ENCODE measurements around the gene DNASE2. TPM values are rescaled to one million over a fixed set of nuclear protein-coding genes. Genes with fewer than 3 reads are reported as not detected.
"Not testable (repeated sequence)": the region's sequence is repeated elsewhere in the genome, so short reads cannot be mapped to it uniquely, and the experiment has no call there.

DNASE2 gene, protein sequence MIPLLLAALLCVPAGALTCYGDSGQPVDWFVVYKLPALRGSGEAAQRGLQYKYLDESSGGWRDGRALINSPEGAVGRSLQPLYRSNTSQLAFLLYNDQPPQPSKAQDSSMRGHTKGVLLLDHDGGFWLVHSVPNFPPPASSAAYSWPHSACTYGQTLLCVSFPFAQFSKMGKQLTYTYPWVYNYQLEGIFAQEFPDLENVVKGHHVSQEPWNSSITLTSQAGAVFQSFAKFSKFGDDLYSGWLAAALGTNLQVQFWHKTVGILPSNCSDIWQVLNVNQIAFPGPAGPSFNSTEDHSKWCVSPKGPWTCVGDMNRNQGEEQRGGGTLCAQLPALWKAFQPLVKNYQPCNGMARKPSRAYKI
- total RNA-seq, result 20.2 TPM
- polyA plus RNA-seq, result 10 to 100 TPM; 54.4 to 72.1 (median 63.6) TPM

DNA sequence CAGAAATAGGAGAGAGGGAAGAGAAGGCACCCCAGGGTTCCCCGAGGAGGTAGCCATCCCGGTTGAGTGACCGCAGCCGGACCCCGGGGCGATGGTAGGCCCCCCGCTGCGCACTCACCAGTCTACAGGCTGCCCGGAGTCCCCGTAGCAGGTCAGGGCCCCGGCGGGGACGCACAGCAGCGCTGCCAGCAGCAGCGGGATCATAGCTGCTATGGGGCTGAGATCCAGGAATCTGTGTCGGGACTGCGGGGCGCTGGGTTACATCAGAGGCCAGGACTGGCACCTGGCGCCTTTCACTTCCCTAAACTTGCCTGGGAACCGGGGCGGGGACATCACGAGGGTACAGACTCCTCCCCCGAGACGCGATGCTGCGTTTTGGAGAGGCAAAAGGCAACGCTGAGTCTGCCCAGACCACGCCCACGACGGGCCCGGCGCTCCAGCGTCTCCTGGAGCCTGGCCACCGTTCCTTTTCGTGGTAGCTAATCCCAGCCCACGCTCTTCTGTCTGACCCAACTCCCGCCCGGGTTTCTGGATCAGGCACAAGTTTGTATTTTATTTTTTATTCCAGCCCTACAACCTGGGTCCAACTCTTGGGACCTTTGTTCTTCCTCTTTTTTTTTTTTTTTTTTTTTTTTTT, at the start of gene DNASE2:
Gene DNASE2, minus strand, starts transcription at position 278 of the 637 bp plus-strand sequence. Its CDS starts 74 bp downstream, at position 204.
- Mint-ChIP-seq H3K36me3 (peaks cover 8% of the 10 kb centered on the region), H3K4me1 (peaks cover 0 to 43% (median 11%) of the 10 kb centered on the region in 4 donors), H3K9me3 (peaks cover 0 to 3% (median 0%) of the 10 kb centered on the region in 7 donors), H3K27me3 (no peaks in the 10 kb centered on the region), H3K4me3 (peak within 1 kb of the TSS; percentile 89 to 96 (median 92)), H3K27ac (peak within 1 kb of the TSS; percentile 81 to 92 (median 86))
- Histone ChIP-seq H3K4me3 (ENCODE audit: low read depth, low read length) (peak within 1 kb of the TSS; percentile 61), H3K36me3 (ENCODE audit: control insufficient read depth, insufficient read depth, low read length) (peaks cover 17% of the 10 kb centered on the region), H3K27me3 (ENCODE audit: control insufficient read depth, insufficient read depth, low read length) (no peaks in the 10 kb centered on the region), H3K9me3 (ENCODE audit: control insufficient read depth in 2 of 2, low read length in 2 of 2) (peaks cover 0 to 6% of the 10 kb centered on the region in 2 experiments), H3K4me1 (ENCODE audit: control insufficient read depth, insufficient read depth, low read length, poor library complexity, severe bottlenecking) (peaks cover 34% of the 10 kb centered on the region), H3K27ac (ENCODE audit: insufficient read depth, low read length, poor library complexity, severe bottlenecking) (peak within 1 kb of the TSS; percentile 70)
- ATAC-seq (ENCODE audit: low read depth in 2 of 2) (peak; percentile 76 to 82), DNase-seq (peak; percentile 80 to 95 (median 83))

DNA sequence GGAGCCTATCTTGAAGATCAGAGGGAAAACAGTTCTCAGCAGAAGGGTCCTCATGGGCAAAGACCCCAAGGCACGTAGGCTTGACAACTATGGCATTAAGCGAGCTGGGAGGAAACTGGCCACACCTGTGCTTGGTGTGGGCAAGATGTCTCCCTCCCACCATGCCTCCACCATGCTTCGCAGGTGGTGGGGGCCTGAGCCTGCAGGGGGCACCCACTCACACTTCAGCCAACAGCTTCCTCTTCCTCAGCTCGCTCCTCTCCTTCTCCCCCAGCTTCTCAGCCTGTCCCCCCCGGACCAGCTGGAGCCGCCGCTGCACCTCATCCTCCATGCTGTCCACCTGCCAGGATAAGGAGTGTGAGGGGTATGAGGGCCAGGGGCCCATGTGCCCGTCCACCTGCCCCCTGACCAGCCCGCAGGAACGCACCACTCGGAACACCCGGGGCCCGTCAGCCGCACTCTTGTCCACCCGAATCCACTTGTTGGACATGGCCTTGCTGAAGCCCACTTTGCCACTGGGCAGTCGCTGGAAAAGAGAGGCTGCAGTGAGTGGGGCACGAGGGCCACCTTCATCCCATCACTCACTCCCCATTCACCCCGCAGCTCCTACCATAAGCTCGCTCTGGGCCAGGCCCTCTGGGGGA, 48.9 kb upstream of the DNASE2 start:
- Mint-ChIP-seq H3K27me3 (no peaks in the 10 kb centered on the region), H3K9me3 (no peaks in the 10 kb centered on the region), H3K27ac (no peak overlapping the region), H3K4me3 (peak overlapping the region in 1 of 4 donors; percentile 38), H3K4me1 (peaks cover 0 to 33% (median 18%) of the 10 kb centered on the region in 4 donors), H3K36me3 (peaks cover 18% of the 10 kb centered on the region)
- no peak for DNase-seq
- ATAC-seq (ENCODE audit: low read depth in 2 of 2), result no peak
- H3K36me3 ChIP-seq (ENCODE audit: control insufficient read depth, insufficient read depth, low read length), result peaks cover 35% of the 10 kb centered on the region
- no peaks in the 10 kb centered on the region for H3K27me3 ChIP-seq (ENCODE audit: control insufficient read depth, insufficient read depth, low read length)
- H3K27ac ChIP-seq (ENCODE audit: insufficient read depth, low read length, poor library complexity, severe bottlenecking), result no peak overlapping the region
- no peaks in the 10 kb centered on the region for H3K9me3 ChIP-seq (ENCODE audit: control insufficient read depth in 2 of 2, low read length in 2 of 2)
- H3K4me3 ChIP-seq (ENCODE audit: low read depth, low read length), result no peak overlapping the region
- peaks cover 22% of the 10 kb centered on the region for H3K4me1 ChIP-seq (ENCODE audit: control insufficient read depth, insufficient read depth, low read length, poor library complexity, severe bottlenecking)

- Mint-ChIP-seq H3K36me3 (peaks cover 26% of the 10 kb centered on the region), H3K27ac (no peak overlapping the region), H3K27me3 (no peaks in the 10 kb centered on the region), H3K4me3 (peak overlapping the region in 1 of 4 donors; percentile 29), H3K4me1 (peaks cover 0 to 12% (median 7%) of the 10 kb centered on the region in 4 donors), H3K9me3 (no peaks in the 10 kb centered on the region)
- H3K27ac ChIP-seq (ENCODE audit: insufficient read depth, low read length, poor library complexity, severe bottlenecking), result no peak overlapping the region
- DNase-seq (no peak), ATAC-seq (ENCODE audit: low read depth in 2 of 2) (no peak)
- H3K4me3 ChIP-seq (ENCODE audit: low read depth, low read length), result no peak overlapping the region
- no peaks in the 10 kb centered on the region for H3K27me3 ChIP-seq (ENCODE audit: control insufficient read depth, insufficient read depth, low read length)
- H3K4me1 ChIP-seq (ENCODE audit: control insufficient read depth, insufficient read depth, low read length, poor library complexity, severe bottlenecking), result no peaks in the 10 kb centered on the region
- no peaks in the 10 kb centered on the region for H3K9me3 ChIP-seq (ENCODE audit: control insufficient read depth in 2 of 2, low read length in 2 of 2)
- peaks cover 56% of the 10 kb centered on the region for H3K36me3 ChIP-seq (ENCODE audit: control insufficient read depth, insufficient read depth, low read length)
These were observed 43.5 kb upstream of the DNASE2 start for GRCh38 chr19:12924621-12925310.

- H3K36me3 Mint-ChIP-seq, result peaks cover 18% of the 10 kb centered on the region
- peak overlapping the region in 1 of 4 donors; percentile 77 for H3K4me3 Mint-ChIP-seq
- H3K27me3 Mint-ChIP-seq, result peaks cover 4% of the 10 kb centered on the region
- Histone ChIP-seq H3K4me3 (ENCODE audit: low read depth, low read length) (no peak overlapping the region), H3K27me3 (ENCODE audit: control insufficient read depth, insufficient read depth, low read length) (no peaks in the 10 kb centered on the region), H3K9me3 (ENCODE audit: control insufficient read depth in 2 of 2, low read length in 2 of 2) (no peaks in the 10 kb centered on the region), H3K4me1 (ENCODE audit: control insufficient read depth, insufficient read depth, low read length, poor library complexity, severe bottlenecking) (peaks cover 10% of the 10 kb centered on the region), H3K27ac (ENCODE audit: insufficient read depth, low read length, poor library complexity, severe bottlenecking) (no peak overlapping the region), H3K36me3 (ENCODE audit: control insufficient read depth, insufficient read depth, low read length) (peaks cover 40% of the 10 kb centered on the region)
- no peak for DNase-seq
- ATAC-seq (ENCODE audit: low read depth in 2 of 2), result no peak
- peaks cover 0 to 16% (median 9%) of the 10 kb centered on the region in 4 donors for H3K4me1 Mint-ChIP-seq
- H3K27ac Mint-ChIP-seq, result peak overlapping the region in 1 of 3 donors; percentile 54
- H3K9me3 Mint-ChIP-seq, result no peaks in the 10 kb centered on the region
These were observed 41.7 kb upstream of the DNASE2 start for GRCh38 chr19:12922959-12923358.

GRCh38 chr19:12921047-12921446, 39.8 kb upstream of the DNASE2 start:
- Histone ChIP-seq H3K27ac (ENCODE audit: insufficient read depth, low read length, poor library complexity, severe bottlenecking) (no peak overlapping the region), H3K36me3 (ENCODE audit: control insufficient read depth, insufficient read depth, low read length) (peaks cover 28% of the 10 kb centered on the region), H3K27me3 (ENCODE audit: control insufficient read depth, insufficient read depth, low read length) (no peaks in the 10 kb centered on the region), H3K4me3 (ENCODE audit: low read depth, low read length) (no peak overlapping the region), H3K9me3 (ENCODE audit: control insufficient read depth in 2 of 2, low read length in 2 of 2) (no peaks in the 10 kb centered on the region), H3K4me1 (ENCODE audit: control insufficient read depth, insufficient read depth, low read length, poor library complexity, severe bottlenecking) (peaks cover 10% of the 10 kb centered on the region)
- H3K36me3 Mint-ChIP-seq, result peaks cover 11% of the 10 kb centered on the region
- H3K4me1 Mint-ChIP-seq, result peaks cover 0 to 16% (median 9%) of the 10 kb centered on the region in 4 donors
- ATAC-seq (ENCODE audit: low read depth in 2 of 2), result no peak
- no peaks in the 10 kb centered on the region for H3K9me3 Mint-ChIP-seq
- H3K27ac Mint-ChIP-seq, result peak overlapping the region in 2 of 3 donors; percentile 48 to 82
- peak overlapping the region in 2 of 4 donors; percentile 11 to 83 for H3K4me3 Mint-ChIP-seq
- DNase-seq, result no peak
- H3K27me3 Mint-ChIP-seq, result peaks cover 4% of the 10 kb centered on the region

- DNase-seq (no peak), ATAC-seq (ENCODE audit: low read depth in 2 of 2) (no peak)
- H3K27ac Mint-ChIP-seq, result peak overlapping the region; percentile 12 to 86 (median 86)
- H3K36me3 Mint-ChIP-seq, result peaks cover 6% of the 10 kb centered on the region
- H3K9me3 Mint-ChIP-seq, result no peaks in the 10 kb centered on the region
- peaks cover 10% of the 10 kb centered on the region for H3K36me3 ChIP-seq (ENCODE audit: control insufficient read depth, insufficient read depth, low read length)
- H3K4me3 Mint-ChIP-seq, result peak overlapping the region in 1 of 4 donors; percentile 85
- peaks cover 24% of the 10 kb centered on the region for H3K4me1 ChIP-seq (ENCODE audit: control insufficient read depth, insufficient read depth, low read length, poor library complexity, severe bottlenecking)
- no peak overlapping the region for H3K4me3 ChIP-seq (ENCODE audit: low read depth, low read length)
- no peak overlapping the region for H3K27ac ChIP-seq (ENCODE audit: insufficient read depth, low read length, poor library complexity, severe bottlenecking)
- no peaks in the 10 kb centered on the region for H3K27me3 ChIP-seq (ENCODE audit: control insufficient read depth, insufficient read depth, low read length)
- H3K27me3 Mint-ChIP-seq, result peaks cover 4% of the 10 kb centered on the region
- no peaks in the 10 kb centered on the region for H3K9me3 ChIP-seq (ENCODE audit: control insufficient read depth in 2 of 2, low read length in 2 of 2)
- peaks cover 4 to 38% (median 16%) of the 10 kb centered on the region in 4 donors for H3K4me1 Mint-ChIP-seq
These were observed 37.0 kb upstream of the DNASE2 start for GRCh38 chr19:12918253-12918652.

DNA sequence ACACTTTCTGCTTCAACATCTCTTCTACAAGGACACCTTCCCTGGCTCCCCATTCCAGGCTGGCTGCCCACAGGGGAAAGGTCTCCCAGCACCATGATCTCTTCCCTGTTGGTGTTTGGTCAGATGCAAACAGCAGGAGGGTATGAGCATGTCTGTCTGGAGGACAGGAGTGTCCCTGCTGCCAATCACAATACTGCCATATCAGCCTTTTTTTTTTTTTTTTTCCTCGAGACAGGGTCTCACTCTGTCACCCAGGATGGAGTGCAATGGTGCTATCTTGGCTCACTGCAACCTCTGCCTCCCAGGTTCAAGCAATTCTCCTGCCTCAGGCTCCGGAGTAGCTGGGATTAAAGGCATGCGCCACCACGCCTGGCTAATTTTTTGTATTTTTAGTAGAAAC, 34.6 kb upstream of the DNASE2 start:
- H3K27me3 Mint-ChIP-seq; H3K36me3 ChIP-seq (ENCODE audit: control insufficient read depth, insufficient read depth, low read length); H3K27me3 ChIP-seq (ENCODE audit: control insufficient read depth, insufficient read depth, low read length); DNase-seq; H3K4me3 Mint-ChIP-seq; H3K4me3 ChIP-seq (ENCODE audit: low read depth, low read length); ATAC-seq (ENCODE audit: low read depth in 2 of 2); H3K9me3 Mint-ChIP-seq; H3K27ac ChIP-seq (ENCODE audit: insufficient read depth, low read length, poor library complexity, severe bottlenecking); H3K9me3 ChIP-seq (ENCODE audit: control insufficient read depth in 2 of 2, low read length in 2 of 2); H3K36me3 Mint-ChIP-seq: not testable (repeated sequence)
- Mint-ChIP-seq H3K4me1 (peaks cover 4 to 35% (median 14%) of the 10 kb centered on the region in 4 donors), H3K27ac (peak overlapping the region in 1 of 3 donors; percentile 79)
- peaks cover 24% of the 10 kb centered on the region for H3K4me1 ChIP-seq (ENCODE audit: control insufficient read depth, insufficient read depth, low read length, poor library complexity, severe bottlenecking)

Data from CD4-positive, CD25-positive, alpha-beta regulatory T cell (primary cell).